ENCODE results near the gene TELO2.

Gene TELO2

GRCh38 chr16:1505073-1505844, 12.1 kb downstream of the TELO2 start:
- DNase-seq (ENCODE audit: low read depth) = no peak
- no peak for TF ChIP-seq CTCF (conservative IDR thresholded peaks at IDR 0.05; ENCODE audit: low read length)
- no peak overlapping the region for H3K4me3 ChIP-seq (ENCODE audit: low read length)

GRCh38 chr16:1505912-1506311, 12.8 kb downstream of the TELO2 start:
- no peak for TF ChIP-seq CTCF (conservative IDR thresholded peaks at IDR 0.05; ENCODE audit: low read length)
- H3K4me3 ChIP-seq (ENCODE audit: low read length) = no peak overlapping the region
- DNase-seq (ENCODE audit: low read depth) = no peak

- no peak for TF ChIP-seq CTCF (conservative IDR thresholded peaks at IDR 0.05; ENCODE audit: low read length)
- no peak for DNase-seq (ENCODE audit: low read depth)
Measured at GRCh38 chr16:1506494-1507213, 13.5 kb downstream of the TELO2 start.

GRCh38 chr16:1508494-1509187, 15.5 kb downstream of the TELO2 start:
- DNase-seq (ENCODE audit: low read depth) = no peak
- no peak for TF ChIP-seq CTCF (conservative IDR thresholded peaks at IDR 0.05; ENCODE audit: low read length)
- H3K4me3 ChIP-seq (ENCODE audit: low read length) = no peak overlapping the region

More at GRCh38 chr16:1506494-1507213, 13.5 kb downstream of the TELO2 start:
- H3K4me3 ChIP-seq (ENCODE audit: low read length) = no peak overlapping the region

- DNase-seq (ENCODE audit: low read depth) = no peak
- no peak overlapping the region for H3K4me3 ChIP-seq (ENCODE audit: low read length)
- no peak for TF ChIP-seq CTCF (conservative IDR thresholded peaks at IDR 0.05; ENCODE audit: low read length)
Measured at GRCh38 chr16:1509307-1510221, 16.4 kb downstream of the TELO2 start.

GRCh38 chr16:1510272-1510671, 17.1 kb downstream of the TELO2 start:
- DNase-seq (ENCODE audit: low read depth) = no peak
- TF ChIP-seq CTCF (conservative IDR thresholded peaks at IDR 0.05; ENCODE audit: low read length) = no peak

More at GRCh38 chr16:1510272-1510671, 17.1 kb downstream of the TELO2 start:
- no peak overlapping the region for H3K4me3 ChIP-seq (ENCODE audit: low read length)
